HG02759 (cell line): ENCODE results near the gene KSR2.

Source experiments
- ATAC-seq: cut with Tn5 transposase; IDR thresholded peaks from one replicate; pipeline ENCODE4 v1.9.1; 2021; ENCODE audit warnings: mild to moderate bottlenecking, moderate library complexity; ENCODE audit not compliant: unreplicated experiment

Gene KSR2

GRCh38 chr12:117589021-117589420 lies 379.8 kb downstream of the KSR2 start:
- ATAC-seq, result no peak

GRCh38 chr12:117587631-117588287 lies 381.0 kb downstream of the KSR2 start:
- ATAC-seq, result no peak

GRCh38 chr12:117583677-117584225 lies 385.0 kb downstream of the KSR2 start:
- ATAC-seq, result no peak

- no peak for ATAC-seq
Measured at GRCh38 chr12:117583092-117583491, 385.7 kb downstream of the KSR2 start.

- no peak for ATAC-seq
Measured at GRCh38 chr12:117582135-117582784, 386.5 kb downstream of the KSR2 start.

- no peak for ATAC-seq
Measured at GRCh38 chr12:117580718-117581062, 388.1 kb downstream of the KSR2 start.

GRCh38 chr12:117580015-117580717 lies 388.6 kb downstream of the KSR2 start:
- no peak for ATAC-seq

- no peak for ATAC-seq
Measured at GRCh38 chr12:117577122-117577657, 391.6 kb downstream of the KSR2 start.

- ATAC-seq, result no peak
Measured at GRCh38 chr12:117576053-117576452, 392.7 kb downstream of the KSR2 start.

GRCh38 chr12:117574655-117575054 lies 394.1 kb downstream of the KSR2 start:
- no peak for ATAC-seq

GRCh38 chr12:117572755-117573154 lies 396.0 kb downstream of the KSR2 start:
- ATAC-seq, result no peak

- ATAC-seq, result no peak
Measured at GRCh38 chr12:117571321-117571720, 397.5 kb downstream of the KSR2 start.

- ATAC-seq, result no peak
Measured at GRCh38 chr12:117570608-117571007, 398.2 kb downstream of the KSR2 start.

- peak; percentile 67 for ATAC-seq
Measured at GRCh38 chr12:117567644-117568216, 401.1 kb downstream of the KSR2 start.

GRCh38 chr12:117564881-117565280 lies 403.9 kb downstream of the KSR2 start:
- no peak for ATAC-seq

- no peak for ATAC-seq
Measured at GRCh38 chr12:117563706-117564105, 405.1 kb downstream of the KSR2 start.

- no peak for ATAC-seq
Measured at GRCh38 chr12:117563007-117563406, 405.8 kb downstream of the KSR2 start.

- ATAC-seq, result no peak
Measured at GRCh38 chr12:117561990-117562389, 406.8 kb downstream of the KSR2 start.

GRCh38 chr12:117559978-117560377 lies 408.8 kb downstream of the KSR2 start:
- no peak for ATAC-seq

- no peak for ATAC-seq
Measured at GRCh38 chr12:117555889-117556288, 412.9 kb downstream of the KSR2 start.

- ATAC-seq, result no peak
Measured at GRCh38 chr12:117552971-117553370, 415.8 kb downstream of the KSR2 start.
